GM10266 (cell line): ENCODE results near the gene IL4I1.
A peak's percentile ranks its signal among the peaks of the same experiment; 100 is the strongest.

Source experiments
- DNase-seq: peaks from one replicate; pipeline ENCODE4 v3.0.0; 2012; ENCODE audit errors: extremely low spot score
- CTCF ChIP-seq: IDR thresholded peaks from 2 replicates; pipeline ENCODE4 v1.5.1; 2012; ENCODE audit warnings: mild to moderate bottlenecking, low read depth; ENCODE audit not compliant: control insufficient read depth, insufficient read depth; ENCODE audit errors: missing control alignments

Gene IL4I1

GRCh38 chr19:49871349-49871985 is 25.2 kb downstream of the IL4I1 start:
- DNase-seq: no peak
- no peak for TF ChIP-seq CTCF

- TF ChIP-seq CTCF: no peak
- DNase-seq: no peak
Measured at GRCh38 chr19:49870309-49870901, 26.3 kb downstream of the IL4I1 start.

- peak; percentile 93 for DNase-seq
- TF ChIP-seq CTCF: no peak
Measured at GRCh38 chr19:49869484-49870308, 27.0 kb downstream of the IL4I1 start.

- TF ChIP-seq CTCF: no peak
- no peak for DNase-seq
Measured at GRCh38 chr19:49869009-49869483, 27.6 kb downstream of the IL4I1 start.

GRCh38 chr19:49866933-49867782 is 29.5 kb downstream of the IL4I1 start, which contains the start of gene PNKP:
PNKP (minus strand) TSS chr19:49867576; CDS start chr19:49867204, 372 bp downstream.
- peak; percentile 96 for DNase-seq
- TF ChIP-seq CTCF: no peak

- TF ChIP-seq CTCF: no peak
- DNase-seq: no peak
Measured at GRCh38 chr19:49864890-49865289, 31.8 kb downstream of the IL4I1 start.
